ENCODE measurements around the gene TANGO6.

Gene TANGO6

DNA sequence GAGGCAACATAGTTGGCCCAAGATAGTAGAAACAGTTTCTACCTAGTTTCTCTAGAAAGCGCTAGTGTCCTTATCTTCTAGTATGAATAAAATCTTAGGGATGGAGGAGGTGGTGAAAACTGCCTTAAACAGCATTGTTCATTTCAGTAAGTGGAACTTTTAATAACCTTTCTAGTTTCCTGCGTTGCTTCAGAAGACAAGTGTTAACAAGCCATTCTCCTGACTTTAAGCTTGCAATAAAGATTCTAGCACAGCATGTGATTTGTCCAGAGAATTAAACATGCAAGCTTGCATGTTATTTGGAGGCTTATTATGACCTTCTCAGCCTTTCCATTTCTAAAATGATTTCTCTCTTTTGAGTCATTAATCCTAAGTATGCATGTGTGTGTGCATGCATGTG lies 72.3 kb downstream of the TANGO6 start:
- no peak for DNase-seq

DNA sequence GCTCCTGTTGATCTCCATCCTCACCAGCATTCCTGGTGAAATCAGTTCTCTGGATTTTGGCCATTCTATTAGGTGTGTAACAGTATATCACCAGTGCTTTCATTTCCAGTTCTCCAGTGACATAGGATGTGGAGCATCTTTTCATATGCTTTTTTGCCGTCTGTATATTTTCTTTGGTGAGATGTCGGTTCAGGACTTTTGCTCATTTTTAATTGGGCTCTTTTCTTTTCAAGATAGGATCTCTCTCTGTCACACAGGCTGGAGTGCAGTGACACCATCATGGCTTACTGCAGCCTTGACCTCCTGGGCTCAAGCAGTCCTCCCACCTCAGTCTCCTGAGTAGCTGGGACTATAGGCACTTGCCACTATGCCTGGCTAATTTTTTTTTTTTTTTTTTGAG lies 74.2 kb downstream of the TANGO6 start:
- DNase-seq: no peak

DNA sequence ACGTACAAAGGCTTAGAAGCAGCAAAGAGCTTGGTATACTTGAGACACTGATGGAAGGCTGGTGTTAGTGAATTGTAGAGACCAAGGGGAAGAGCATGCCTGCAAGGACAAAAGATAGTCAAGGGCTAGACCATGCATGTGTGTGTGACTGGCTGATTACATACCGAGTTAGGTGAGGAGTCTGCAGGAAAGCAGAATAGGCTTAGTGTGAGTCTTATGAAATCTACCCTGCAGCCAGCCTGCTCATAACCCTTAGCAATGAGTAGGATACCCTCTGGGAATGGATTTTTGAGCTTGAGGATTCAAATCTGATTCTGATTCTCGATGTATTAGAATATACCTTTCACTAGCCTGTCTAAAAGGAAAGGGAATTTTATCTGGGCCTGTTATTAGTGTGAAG lies 77.0 kb downstream of the TANGO6 start:
- no peak for DNase-seq

DNA sequence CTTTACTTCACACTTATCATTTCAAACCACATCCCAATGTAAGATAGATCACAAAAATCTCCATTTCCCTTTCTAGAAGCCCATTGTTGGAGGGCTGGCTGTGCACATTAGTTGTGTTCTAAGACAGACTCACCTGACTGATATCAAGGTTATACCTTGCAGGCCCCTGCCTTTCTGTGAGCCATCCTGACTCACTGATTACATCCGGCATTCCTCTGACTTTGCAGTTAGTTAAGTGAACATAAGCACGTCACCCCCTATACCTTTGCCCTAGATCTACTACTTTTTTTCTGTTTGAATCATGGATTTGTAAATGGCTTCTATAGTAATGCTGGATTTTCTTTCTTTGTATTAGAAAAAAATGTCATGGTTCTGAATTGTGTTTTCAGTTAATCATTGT lies 78.3 kb downstream of the TANGO6 start:
- no peak for DNase-seq

DNA sequence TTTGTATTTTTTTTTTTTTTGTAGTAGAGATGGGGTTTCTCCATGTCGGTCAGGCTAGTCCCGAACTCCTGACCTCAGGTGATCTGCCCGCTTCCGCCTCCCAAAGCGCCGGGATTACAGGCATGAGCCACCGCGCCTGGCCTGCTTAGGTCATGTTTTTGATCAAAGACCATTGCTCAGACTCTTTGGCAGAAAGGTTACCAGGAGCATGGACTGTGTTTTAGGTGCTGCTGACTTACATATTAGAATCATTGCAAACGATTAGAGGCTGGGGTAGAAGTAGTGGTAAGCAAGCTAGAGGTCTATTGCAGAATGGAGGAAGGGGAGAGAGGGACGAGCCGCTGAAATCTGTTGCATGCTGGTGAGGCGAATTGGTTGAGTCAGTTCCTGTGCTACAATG lies 79.8 kb downstream of the TANGO6 start:
- DNase-seq: no peak

GRCh38 chr16:68927018-68927417 lies 83.7 kb downstream of the TANGO6 start:
- no peak for DNase-seq

GRCh38 chr16:68931196-68931595 lies 87.9 kb downstream of the TANGO6 start:
- no peak for DNase-seq

- DNase-seq: no peak
These were observed 91.1 kb downstream of the TANGO6 start for GRCh38 chr16:68934402-68934801.

GRCh38 chr16:68935008-68935407 lies 91.7 kb downstream of the TANGO6 start:
- no peak for DNase-seq

- DNase-seq: no peak
These were observed 93.7 kb downstream of the TANGO6 start for GRCh38 chr16:68936736-68937631.

GRCh38 chr16:68939692-68940320 lies 96.5 kb downstream of the TANGO6 start:
- no peak for DNase-seq

DNA sequence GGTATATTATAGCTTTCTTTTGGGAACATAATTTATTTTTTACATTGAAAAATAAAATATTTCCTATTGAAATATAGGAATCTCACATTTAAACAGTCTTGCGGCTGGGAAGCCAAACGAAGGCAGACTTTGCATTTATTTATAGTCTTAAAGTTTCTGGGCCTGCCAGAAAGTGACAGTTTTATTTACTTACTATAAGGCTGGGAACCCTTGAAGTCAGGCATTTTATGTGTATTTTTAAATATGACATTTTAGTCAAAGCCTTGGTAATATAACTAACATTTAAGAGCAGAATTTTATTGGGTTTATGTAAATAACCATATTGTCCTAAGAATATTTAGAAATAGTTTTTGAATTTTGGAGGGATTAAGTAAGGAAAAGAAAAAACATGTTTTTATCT lies 97.5 kb downstream of the TANGO6 start:
- DNase-seq: no peak

GRCh38 chr16:68943961-68944360 lies 100.6 kb downstream of the TANGO6 start:
- no peak for DNase-seq

DNA sequence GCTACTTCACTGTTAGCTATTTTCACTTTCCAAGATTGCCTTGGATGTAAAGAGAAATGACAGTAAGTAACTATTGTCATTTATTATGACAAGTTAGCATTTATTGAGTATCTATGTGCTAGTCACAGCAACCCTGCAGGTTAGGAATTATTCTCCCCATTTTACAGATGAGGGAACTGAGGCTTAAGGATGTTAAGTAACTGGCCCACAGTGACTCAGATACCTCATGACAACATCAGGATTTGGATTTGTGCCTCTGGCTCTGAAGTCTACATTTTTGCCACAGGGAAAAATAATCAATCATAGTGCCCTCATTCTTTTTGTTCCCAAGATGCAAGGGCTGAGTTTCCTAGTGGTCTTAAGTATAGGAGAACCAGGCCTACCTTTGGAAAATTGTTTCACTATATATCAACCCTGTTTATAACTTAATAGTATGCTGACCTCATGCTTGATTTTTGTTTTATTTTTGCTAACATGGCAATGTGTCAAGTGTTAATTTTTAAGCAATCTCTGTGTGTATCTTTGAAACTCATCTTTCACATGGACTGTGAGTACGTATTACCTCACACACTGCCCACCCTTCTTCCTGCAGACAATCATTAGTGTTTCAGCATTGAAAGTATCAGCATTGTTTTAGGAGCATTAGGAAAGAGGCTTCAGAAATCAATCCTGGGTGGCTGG lies 105.0 kb downstream of the TANGO6 start:
- DNase-seq: no peak

DNA sequence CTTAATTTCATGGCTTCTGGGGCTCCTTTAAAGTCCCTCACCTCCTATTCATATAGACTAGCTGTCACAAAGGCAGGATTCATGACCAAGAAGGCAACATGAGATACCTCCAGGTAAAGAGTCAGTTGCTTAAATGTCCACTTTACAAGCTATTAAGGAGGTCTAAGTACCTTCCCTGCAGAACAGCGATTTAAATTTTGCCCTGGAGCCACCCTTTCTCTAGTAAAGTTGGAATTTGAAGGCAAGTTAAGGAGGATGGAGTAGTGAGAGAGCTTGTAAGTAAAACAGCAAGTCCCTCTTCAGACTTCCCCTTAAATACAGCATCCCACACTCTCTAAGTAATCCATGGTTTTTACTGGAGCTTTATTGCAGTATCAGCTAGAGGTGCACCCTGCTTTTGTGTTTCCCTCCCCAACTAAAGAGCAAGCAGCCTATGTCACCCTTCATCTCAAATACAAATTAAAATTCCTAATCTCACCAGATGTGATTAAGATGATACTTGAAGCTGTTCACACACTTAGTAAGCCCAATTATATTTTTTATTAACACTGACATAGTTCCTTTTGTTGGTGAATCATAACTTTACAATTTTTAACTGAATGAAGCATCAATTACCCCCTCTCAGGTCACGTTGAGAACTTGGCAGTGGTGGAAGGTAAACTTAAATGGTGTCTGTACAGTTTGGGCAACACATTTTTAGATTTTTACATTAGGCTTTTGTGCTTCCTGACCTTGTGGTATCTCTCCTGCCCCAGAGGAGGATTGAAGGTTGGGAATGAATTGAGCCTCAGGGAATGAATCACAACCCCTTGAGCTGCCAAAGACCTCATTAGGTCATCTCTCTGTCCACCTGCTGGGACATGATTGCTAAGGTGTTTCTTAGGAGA lies 108.9 kb downstream of the TANGO6 start:
- DNase-seq: no peak

DNA sequence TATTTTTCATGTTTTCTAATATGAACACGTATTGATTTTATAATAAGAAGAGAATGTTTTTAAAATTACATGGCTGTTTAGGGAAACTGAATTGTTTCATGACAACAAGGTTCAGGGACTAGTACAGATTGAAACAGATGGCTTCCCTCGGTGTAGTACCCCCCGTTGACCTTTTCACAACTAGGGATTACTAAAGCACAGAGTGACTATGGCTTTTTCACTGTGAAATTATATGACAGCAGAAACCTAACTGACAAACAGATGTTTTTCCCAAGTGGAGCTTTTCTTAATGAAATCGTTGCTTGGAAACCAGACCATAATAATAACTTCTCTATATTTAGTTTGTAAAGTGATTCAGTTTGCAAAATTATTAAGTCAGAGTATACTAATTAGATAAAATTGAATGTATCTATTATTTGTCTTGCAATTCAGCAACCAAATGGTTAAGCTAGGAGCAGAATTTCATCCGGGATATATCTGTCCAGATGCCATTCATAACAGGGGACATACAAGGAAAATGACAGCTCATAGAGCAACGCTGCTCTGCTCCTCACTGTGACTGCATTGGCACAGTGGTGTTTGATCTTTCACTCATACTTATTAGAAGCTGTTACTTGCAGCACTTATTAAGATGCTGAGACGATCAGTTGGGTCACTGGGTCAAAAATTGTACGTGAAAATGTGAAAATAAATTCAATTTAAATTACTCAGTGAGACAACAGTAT lies 111.7 kb downstream of the TANGO6 start:
- DNase-seq: no peak

DNA sequence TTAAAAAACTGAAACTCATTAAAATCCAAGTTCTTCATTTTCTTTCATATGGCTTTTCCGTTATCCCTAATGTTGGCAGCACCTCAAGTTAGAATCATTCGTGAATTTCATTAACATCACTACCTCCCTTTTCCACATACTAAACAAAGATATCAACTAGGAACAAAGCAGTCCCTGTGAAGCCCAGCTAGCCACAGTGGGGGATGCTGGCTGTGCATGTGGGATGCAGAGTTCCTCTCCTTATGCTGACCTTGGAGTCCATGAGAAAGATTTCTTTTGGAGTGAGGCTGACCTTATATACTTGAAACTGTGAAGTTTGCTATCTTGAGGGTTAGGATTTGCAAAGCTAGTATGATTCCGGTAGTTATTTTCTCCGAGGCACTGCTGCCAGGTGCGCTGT lies 117.6 kb downstream of the TANGO6 start:
- no peak for DNase-seq

GRCh38 chr16:68961778-68962402 lies 118.6 kb downstream of the TANGO6 start:
- DNase-seq: no peak

DNA sequence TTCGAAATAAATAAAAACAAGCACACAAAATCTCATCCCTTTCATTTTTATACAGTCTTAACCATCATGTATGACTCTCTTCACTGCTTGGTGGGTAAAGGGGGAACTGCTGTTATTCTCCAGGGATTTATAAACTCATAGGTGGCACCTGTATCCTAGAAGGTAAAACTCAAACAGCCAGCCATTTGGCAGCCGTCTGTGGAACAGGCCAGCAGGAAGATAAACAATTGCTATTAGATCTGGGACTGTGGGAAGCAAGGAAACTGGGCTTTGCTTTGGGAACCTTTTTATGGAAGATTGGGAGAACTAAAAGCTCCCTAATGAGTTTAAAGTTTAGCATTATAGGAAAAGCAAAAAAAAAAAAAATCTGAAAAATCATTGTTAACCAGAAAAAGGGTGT lies 126.0 kb downstream of the TANGO6 start:
- DNase-seq: no peak

GRCh38 chr16:68972013-68972412 lies 128.7 kb downstream of the TANGO6 start:
- no peak for DNase-seq

DNA sequence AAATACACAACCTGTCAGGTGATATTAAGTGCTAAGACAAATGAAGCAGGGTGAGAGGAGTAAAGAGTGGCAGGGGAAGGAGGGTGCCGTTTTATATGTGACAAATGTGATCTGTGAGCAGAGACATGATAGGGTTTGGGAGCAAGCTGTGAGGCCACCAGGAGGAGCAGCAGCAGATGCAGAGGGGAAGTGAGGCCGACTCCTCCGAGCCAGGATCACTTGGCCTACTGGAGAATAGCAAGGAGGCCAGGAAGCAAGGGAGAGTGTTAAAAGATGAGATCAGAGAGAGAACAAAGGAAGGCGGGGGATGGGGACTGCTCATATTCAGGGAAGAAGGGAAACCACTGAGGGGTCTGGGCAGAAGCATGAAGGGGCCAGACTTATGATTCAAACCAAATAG lies 129.4 kb downstream of the TANGO6 start:
- no peak for DNase-seq

Measured in CD4-positive, alpha-beta T cell treated with Interleukin-17A for 4 hours (primary cell).